NCI-H2107 (cell line): ENCODE results near the gene FGD5.

Source experiments
- DNase-seq: peaks from one replicate; lab custom pipeline; 2025; lab: John Stamatoyannopoulos, UW

The FGD5 gene

GRCh38 chr3:14789640-14790285 is 29.0 kb upstream of the FGD5 start:
- DNase-seq: no peak

GRCh38 chr3:14791343-14791945 is 27.3 kb upstream of the FGD5 start:
- no peak for DNase-seq

DNA sequence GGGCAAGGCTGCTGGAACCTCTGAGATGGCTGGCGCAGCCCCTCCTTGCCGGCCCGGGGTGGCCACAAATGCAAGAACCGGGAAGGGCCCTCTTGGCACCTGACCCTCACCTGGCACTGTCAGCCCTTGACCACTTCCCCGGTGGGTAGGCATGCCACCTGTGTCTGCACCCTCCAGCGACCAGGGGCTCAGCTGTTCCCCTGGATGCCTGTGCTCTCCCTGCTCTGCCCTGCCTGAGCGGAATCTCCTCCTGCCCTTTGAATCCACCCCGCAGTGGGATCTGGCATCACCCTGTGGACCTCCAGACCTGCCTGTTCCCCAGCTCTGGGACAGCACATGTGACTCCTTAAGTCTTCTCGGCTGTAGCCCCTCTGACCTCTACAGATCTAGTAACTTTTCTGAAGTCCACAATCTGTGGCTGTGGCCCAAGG is 26.1 kb upstream of the FGD5 start:
- no peak for DNase-seq

DNA sequence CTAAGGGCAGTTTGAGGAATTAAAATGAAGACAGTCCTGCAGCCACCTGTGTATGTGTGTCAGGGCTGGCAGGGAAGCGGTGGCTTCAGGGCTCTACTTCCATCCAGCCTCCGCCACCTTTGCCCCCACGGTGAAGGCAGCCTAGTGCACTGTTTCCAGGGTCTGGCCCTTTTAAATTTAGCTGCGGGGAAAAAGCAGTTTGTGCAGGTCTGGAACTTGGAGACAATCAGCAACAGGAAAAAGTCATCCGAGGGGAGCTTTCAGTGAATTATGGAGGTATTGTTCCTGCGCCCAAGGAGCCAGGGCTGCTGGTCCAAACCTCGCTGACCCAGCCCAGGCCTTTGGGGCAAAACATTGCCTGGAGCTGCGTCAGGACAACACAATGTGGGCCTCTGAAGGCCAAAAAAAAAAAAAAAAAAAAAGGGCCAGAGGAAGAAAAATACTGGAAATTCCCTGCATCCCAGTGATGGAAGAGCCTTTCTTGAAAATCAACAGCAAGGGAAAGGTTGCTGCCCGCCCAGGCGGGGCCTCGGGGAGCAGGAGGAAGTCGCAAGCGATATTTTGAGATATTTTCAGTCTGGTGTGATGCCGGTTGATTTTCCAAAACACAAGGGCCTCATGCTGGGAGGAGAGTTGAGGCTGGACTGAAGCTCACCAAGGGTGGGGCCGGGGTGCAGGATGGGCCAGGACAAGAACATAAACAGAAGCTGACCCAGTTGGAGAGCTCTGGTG is 25.5 kb upstream of the FGD5 start:
- DNase-seq: no peak

DNA sequence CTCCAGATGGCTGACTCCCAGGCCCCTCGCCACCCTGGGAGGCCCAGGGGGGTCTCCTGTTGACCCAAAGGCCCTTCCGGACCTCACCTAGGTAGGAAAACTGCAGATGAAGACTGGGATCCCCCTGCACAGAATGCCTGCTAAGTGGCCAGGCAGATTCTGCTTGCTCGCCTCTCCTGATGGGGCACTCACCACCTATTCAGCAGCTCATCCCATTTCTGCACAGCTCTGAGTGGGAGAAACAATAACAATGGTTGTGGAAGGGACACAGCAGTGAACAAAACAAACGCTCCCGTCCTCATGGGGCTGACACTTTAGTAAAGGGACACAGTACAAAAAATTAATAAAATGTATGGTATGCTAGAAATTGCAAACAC is 24.9 kb upstream of the FGD5 start:
- no peak for DNase-seq

GRCh38 chr3:14794435-14794834 is 24.3 kb upstream of the FGD5 start:
- no peak for DNase-seq

GRCh38 chr3:14795996-14796395 is 22.8 kb upstream of the FGD5 start:
- no peak for DNase-seq

DNA sequence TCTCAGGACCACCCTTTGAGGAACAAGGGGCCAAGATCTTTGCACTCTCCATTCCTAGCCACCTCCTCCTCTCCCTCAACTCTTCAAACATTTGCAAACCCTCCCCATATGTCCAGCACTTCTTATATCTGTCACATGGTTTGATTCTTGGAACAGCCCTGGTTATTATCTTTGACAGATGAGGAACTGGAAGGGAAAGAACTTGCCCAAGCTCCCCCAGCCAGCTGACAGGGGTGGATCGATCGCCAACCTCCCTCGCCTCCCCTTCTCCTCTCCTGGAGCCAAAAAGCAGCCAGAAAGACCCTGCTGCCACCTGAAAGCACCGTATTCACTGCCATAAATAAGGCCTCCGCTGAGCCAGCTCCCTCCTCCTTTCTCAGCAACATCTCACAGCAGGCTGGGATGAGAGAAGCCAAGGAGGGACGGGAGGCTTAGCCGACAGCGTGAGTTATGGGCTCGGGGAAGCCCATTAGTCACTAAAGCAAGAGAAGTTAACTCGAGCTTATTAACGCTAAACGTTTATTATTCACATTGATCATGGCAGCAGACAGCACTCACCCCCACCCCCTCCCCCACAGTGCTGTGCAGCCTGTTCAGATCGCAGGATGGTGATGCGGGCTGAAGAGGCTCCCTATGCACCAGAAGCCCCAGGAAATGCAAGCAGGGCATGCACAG is 22.2 kb upstream of the FGD5 start:
- no peak for DNase-seq

DNA sequence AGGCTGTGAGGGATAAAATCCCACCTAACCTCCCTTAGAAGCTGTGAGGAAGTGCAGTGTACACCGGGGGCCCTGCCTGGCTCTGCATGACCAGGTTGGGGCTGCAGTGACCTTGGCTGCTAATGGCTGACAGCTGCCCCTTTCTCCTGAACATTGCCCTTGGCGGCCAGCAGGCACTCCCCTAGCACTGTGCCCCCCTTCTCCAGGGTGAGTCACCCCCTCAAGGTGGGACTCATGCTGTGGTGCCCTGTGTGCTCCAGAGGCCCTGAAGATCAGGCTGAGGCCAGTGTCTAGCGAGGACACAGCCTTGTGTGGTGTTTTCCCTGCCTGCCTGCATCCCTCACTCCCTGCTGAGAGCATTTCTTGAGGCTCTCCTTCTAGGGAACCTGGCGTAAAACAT is 21.0 kb upstream of the FGD5 start:
- no peak for DNase-seq

DNA sequence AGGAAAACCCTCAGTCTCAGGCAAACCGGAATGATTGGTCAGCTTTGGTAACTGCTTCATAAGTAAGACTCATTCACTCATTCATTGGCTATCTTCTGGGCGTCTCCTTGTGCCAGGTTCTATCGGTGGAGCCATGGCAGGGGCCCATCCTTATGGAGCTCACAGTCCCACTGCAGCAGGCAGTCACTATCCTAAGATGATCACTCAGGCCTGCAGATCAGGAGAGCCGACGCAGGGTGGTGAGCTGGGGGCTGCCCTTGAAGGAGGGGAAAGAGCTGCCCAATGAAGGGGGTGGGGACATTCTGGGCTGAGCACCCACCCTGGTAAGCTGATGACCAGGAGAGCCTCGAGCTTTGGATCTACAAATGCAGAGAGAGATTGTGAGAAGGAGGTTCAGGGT is 20.5 kb upstream of the FGD5 start:
- DNase-seq: no peak

DNA sequence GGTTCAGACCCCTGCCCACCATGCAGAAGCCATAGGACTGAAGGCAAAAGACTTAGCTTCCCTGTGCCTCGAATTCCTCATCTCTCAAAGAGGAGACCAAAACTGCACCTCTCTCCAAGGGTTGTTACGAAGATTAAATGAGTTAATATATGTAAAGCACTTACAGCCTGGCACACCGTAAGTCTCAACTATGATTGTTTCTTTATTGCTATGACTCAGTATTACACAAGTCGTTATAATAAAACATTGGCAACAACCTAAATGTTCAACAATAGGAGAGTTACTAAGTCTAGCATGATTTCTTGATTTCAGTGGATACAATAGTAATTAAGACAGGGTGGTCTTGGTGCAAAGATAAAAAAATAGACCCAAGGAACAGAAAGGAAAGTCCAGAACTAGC is 19.6 kb upstream of the FGD5 start:
- no peak for DNase-seq

- no peak for DNase-seq
These were observed 17.7 kb upstream of the FGD5 start for GRCh38 chr3:14801031-14801430.

DNA sequence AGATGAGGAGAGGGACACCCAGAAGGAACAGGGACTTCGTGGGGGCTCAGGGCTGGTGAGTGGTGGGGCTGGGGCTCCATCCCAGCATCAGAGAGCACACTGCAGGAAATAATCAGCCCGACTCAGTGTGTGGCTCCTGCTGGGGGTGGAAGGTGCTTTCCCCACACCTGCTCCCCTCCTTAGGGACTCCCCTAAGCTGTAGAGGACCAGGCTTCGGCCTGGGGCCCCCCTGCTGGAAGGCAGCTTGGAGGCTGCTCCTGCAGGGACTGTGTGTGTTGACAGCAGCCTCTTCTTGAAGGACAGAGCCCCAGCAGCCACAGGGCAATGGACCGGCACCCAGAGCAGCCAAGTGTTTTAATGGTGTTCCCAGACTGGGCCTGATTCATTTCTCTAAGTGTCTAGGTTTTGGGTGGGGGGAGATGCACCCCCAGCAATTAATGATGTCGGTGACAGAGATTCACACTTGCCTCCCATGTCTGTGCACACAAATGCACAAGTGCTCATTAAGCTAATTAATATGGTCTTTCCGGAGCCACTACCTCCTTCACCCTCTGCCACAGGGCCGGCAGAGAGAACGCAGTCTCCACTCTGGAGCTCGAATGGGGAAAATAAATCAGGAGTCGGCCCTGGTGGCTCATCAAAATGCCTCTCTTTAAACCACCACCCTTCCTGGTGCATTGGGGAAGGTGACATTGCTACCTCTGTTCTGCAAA is 16.9 kb upstream of the FGD5 start:
- no peak for DNase-seq

DNA sequence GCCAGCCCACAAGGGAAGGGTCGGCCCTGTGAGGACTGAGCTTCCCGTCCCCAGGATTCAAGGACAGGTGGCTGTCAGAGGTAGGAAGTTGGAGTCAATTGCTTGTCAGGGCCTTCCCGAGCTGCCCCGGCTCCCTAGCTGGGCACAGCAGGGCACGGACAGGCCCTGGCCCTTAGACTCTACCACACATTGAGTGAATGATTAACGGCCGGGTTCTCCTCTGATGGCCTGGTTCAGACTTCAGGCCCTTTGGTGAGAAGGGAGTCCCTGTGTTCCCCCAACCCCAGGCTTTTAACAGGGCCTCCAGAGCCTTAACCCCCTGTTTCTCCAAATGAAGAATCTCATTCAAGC is 16.4 kb upstream of the FGD5 start:
- no peak for DNase-seq

GRCh38 chr3:14803101-14803980 is 15.4 kb upstream of the FGD5 start:
- no peak for DNase-seq

DNA sequence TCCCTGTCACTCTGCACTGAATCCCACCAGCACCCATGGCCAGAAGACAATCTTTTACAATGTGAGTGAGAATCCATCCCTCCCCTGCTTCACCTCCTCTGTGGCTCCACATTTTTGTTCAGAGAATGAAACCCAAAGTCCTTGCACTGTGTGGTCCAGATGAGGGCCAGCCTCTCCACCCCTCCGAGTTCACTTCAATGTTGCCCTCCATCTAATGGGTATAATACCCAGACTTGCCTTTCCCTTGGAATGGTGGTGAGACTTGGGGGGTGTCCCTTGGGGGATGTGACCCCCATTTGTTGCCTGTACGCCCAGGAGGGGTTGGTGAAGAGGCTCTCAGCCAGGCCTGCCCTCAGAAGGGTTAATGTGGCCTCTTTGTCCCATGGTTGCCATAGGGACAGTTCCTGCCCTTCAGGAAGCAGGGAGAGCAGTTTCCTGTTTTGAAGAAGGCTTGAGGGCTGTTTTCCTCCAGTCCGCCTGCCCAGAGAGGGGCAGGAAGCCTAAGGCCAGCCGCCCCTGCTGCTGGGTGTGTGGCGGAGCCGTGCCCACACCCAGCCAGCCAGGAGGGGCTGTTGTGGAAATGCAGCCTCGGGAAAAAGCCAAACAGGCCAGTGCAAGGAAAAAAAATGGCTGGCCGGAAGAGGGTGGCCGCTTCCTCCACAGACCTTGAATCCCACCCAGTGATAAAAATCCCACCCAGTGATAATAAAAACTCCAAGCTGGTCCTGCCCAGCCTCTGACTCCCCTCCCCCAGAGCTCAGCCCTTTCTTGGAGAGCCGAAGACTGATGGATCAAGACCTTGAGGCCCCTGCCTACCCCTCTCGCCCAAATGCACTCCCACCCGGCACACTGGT is 14.6 kb upstream of the FGD5 start:
- DNase-seq: no peak

DNA sequence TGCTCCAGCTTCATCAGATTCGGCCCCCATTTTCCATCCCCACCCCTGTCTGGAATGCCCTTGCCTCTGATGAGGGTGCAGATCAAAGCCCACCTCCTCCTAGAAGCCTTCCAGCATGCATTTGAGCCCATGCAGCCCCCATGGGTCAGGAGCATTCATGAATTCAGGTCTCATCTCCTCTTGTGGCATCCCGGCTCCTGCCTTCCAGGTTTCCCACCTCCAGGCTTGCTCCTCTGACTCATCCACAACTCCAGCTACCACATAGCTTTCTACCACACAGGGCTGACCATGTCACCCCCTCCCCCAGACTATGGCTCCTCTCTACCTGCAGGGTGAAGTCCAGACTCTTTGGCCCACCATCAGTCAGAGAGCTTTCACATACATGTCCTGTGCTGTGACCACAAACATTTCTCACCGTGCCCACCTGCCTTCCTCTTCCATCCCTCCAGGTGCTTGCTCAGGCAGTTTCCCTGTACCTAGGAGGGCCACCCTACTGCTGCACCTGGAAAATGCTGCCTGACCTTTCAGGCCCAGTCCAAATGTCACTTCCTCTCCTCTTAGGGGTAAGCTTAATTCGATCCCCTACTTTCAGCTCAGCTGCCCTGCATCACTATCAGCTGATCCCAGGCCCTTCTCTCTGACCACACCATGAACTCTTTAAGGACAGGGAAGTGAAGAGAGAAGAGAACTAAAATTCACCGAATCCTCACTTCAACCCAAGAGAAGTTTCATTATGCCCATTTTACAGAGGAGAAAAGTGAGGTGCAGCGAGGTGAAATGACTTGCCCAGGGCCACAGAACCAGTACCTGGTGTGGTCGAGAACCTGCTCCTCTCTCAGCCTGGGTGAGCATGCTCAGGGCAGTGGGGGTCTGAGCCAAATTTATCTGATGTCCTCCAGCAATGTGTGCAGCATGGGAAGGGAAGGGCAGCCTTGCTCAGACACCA is 13.7 kb upstream of the FGD5 start:
- no peak for DNase-seq

GRCh38 chr3:14805961-14806537 is 12.7 kb upstream of the FGD5 start:
- no peak for DNase-seq
